GM15510 (cell line): ENCODE data around the gene IFNA4.

Source experiments
- POLR2A ChIP-seq: IDR thresholded peaks from 3 replicates; pipeline ENCODE4 v1.6.1; 2011; ENCODE audit warnings: borderline replicate concordance; ENCODE audit not compliant: insufficient read length; ENCODE audit errors: extremely low read depth

IFNA4 gene

DNA sequence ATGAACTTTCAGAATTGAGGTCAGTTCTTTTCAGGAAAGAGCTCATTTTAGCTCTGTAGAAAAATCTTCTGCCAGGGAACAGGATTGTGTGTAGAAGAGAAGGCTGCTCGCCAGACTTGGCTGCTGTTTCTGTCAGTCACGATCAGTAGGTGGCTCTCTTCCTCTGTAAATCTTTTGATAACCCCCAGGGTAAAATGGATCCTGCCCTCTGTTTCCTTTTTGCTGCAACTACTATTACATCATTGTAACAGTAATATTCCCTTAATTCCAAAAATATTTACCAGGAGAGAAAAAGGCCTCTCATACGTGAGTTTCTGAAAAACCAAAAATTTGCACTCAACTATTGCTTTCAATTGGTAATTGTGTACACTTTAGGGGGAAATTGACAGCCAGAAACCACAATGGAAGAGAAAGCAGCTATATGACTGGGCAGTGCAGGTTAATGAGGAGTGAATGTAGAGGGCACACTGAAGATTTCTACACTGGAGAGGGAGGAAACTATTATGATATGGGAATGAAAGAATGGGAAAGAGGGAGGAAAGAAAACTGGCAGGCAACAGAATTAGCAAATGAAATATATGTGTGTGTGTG is 33.3 kb downstream of the IFNA4 start:
- TF ChIP-seq POLR2A, result no peak

DNA sequence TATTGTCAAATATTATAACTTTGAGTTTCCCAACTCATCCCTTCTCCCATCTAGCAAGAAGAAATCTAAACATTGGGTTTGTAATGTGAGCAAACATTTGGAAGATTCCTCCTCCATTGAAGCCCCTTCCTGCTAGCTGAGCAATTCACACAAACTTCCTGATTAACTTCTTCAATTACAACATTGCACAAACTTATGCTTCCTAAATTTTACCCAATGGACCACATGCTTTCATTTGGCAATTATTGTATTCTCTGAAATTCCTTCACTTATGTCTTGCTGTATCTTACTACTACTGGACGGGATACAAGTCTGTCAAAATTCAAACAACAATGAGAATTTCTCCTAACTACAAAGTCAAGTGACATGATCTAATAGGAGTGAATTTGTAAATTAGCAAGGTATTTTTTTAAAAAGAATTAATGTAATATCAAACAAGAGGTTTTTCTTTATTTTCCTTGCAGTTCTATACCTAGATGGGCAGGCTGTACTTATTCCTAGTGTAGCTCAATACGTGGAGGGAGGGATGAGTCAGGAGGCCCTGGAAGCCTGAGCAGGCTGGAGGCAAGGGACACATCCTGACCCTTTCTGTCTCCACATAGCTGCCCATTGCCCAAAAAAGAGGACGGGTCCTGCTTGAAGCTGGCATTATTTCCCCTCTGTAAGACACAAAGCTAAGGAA is 33.9 kb downstream of the IFNA4 start:
- TF ChIP-seq POLR2A, result no peak

DNA sequence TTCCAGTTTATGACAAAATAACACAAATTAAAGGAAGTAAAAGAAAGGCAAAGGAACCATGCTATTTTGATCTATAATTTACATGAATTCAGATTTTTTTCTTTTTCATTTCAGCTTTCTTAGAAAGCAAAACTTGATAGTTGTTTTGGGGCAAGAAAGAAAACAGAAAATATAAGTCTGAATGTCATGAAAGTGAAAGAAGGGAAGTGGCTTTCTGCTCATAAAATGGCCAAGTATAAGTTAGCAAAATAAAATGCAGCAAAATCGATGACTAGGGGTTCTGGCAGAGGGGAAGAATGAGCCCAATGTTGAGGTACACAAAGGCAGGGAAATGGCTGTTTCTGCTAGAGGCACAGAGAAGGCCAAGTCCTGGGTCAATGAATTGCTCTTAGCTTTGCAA is 42.8 kb downstream of the IFNA4 start:
- no peak for TF ChIP-seq POLR2A

DNA sequence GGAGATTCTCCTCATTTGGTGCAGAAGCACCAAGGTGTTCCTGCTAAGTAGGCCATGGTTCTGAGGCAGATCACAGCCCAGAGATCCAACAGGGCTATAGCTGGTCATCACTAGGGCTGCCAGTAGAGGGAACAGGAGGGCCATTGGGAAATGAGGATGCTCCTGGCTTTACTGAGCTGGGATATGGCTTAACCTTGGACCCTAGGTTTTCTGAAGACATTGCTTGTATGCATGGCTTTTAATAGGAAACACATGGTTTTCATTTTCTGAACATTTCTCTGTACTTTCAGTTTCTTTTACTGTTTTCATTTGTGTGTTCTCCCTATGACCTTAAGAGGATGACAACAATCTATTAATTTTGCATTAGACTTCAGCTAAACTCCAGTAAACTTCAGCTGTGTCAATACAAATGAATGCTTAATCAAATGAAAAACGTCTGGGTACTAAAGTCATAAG is 45.9 kb downstream of the IFNA4 start, which contains the start of gene IFNW1:
TSS of gene IFNW1 (minus strand) at position 406 of the 456 bp plus-strand sequence. CDS start at position 144, 262 bp downstream.
- no peak for TF ChIP-seq POLR2A

DNA sequence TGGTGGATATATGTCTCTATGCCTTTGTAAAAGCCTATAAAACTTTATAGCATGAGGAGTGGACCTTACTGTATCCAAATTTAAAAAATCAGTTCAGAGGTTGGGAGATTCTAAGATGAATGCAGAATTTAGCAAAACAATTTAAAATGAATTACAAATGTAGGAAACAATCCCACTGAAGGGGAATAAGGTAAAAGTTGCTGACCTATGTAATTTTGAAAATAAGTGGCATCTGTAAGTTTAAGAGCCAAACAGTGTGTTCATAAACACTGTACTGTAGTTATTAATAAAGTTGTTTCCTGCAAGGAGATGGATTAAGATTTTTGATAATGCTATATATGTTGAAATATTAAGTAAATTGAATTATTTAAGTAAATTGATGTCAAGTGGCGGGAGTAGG is 50.4 kb downstream of the IFNA4 start:
- TF ChIP-seq POLR2A, result no peak
